WTC11 (cell line): ENCODE data around the gene MYO5C. TPM values are rescaled to one million over a fixed set of nuclear protein-coding genes. Genes with fewer than 3 reads are reported as not detected.

Experiments
- ATAC-seq: fragments of 200-7000 bp; cut with Tn5 transposase; 2 replicates; pipeline ENCODE4 v1.10.0; 2021; ENCODE audit warnings: mild to moderate bottlenecking, moderate library complexity
- CTCF ChIA-PET: fragments of 300-600 bp; sonication (Branson Sonifier 250); formaldehyde crosslinking; loops from one replicate; lab custom pipeline; 2021; ENCODE audit warnings: antibody characterized with exemption; lab: Charles Lee
- POLR2A ChIA-PET: fragments of 350-600 bp; sonication (Branson Sonifier 250); formaldehyde crosslinking; loops from one replicate; lab custom pipeline; 2021; ENCODE audit warnings: antibody characterized with exemption; lab: Charles Lee
- DNase-seq: peaks from one replicate; pipeline ENCODE4 v3.0.0; 2021; ENCODE audit warnings: low spot score
- H3K27ac Mint-ChIP-seq: 2 replicates; pipeline ENCODE4 v1.8.0; 2021; ENCODE audit warnings: mixed read lengths
- H3K27me3 Mint-ChIP-seq: 2 replicates; pipeline ENCODE4 v1.8.0; 2021; ENCODE audit warnings: low read depth, mild to moderate bottlenecking, moderate library complexity, mixed read lengths
- H3K36me3 Mint-ChIP-seq: 2 replicates; pipeline ENCODE4 v1.8.0; 2021; ENCODE audit warnings: mixed read lengths
- H3K4me1 Mint-ChIP-seq: 2 replicates; pipeline ENCODE4 v1.8.0; 2022; ENCODE audit warnings: mixed read lengths
- H3K4me3 Mint-ChIP-seq: 2 replicates; pipeline ENCODE4 v1.8.0; 2021; ENCODE audit warnings: mild to moderate bottlenecking, moderate library complexity, mixed read lengths
- H3K9me3 Mint-ChIP-seq: 2 replicates; pipeline ENCODE4 v1.8.0; 2021; ENCODE audit warnings: mixed read lengths
- ATF1 ChIP-seq: sonication (generic); formaldehyde crosslinking; IDR thresholded peaks from 2 replicates; pipeline ENCODE4 v1.8.1; 2023; ENCODE audit warnings: mild to moderate bottlenecking, moderate library complexity, missing genetic modification reagents
- ATF2 ChIP-seq: sonication (generic); formaldehyde crosslinking; IDR thresholded peaks from 2 replicates; pipeline ENCODE4 v1.8.1; 2022; ENCODE audit warnings: low read depth, missing genetic modification reagents, borderline replicate concordance
- ESRRA ChIP-seq: sonication (generic); formaldehyde crosslinking; IDR thresholded peaks from 2 replicates; pipeline ENCODE4 v1.8.1; 2022; ENCODE audit warnings: mild to moderate bottlenecking, missing genetic modification reagents, borderline replicate concordance
- IRF1 ChIP-seq: sonication (generic); formaldehyde crosslinking; IDR thresholded peaks from 2 replicates; pipeline ENCODE4 v1.8.0; 2023; ENCODE audit warnings: missing genetic modification reagents
- JAZF1 ChIP-seq: fragments of 250-450 bp; sonication (Bioruptor Pico); IDR thresholded peaks from 2 replicates; pipeline ENCODE4 v1.9.0; 2021; ENCODE audit warnings: moderate library complexity, mild to moderate bottlenecking, inconsistent platforms
- JUN ChIP-seq: sonication (generic); formaldehyde crosslinking; IDR thresholded peaks from 2 replicates; pipeline ENCODE4 v1.8.0; 2023; ENCODE audit warnings: mild to moderate bottlenecking, missing genetic modification reagents
- OVOL2 ChIP-seq: fragments of 250-450 bp; sonication (Bioruptor Pico); IDR thresholded peaks from 2 replicates; pipeline ENCODE4 v1.9.0; 2021; ENCODE audit warnings: mild to moderate bottlenecking, borderline replicate concordance
- RELA ChIP-seq: sonication (generic); formaldehyde crosslinking; IDR thresholded peaks from 2 replicates; pipeline ENCODE4 v1.8.1; 2022; ENCODE audit warnings: missing genetic modification reagents, mild to moderate bottlenecking, borderline replicate concordance
- SMAD3 ChIP-seq: sonication (generic); formaldehyde crosslinking; IDR thresholded peaks from 2 replicates; pipeline ENCODE4 v1.8.0; 2022; ENCODE audit warnings: missing genetic modification reagents, mild to moderate bottlenecking, borderline replicate concordance
- USF1 ChIP-seq: sonication (generic); formaldehyde crosslinking; IDR thresholded peaks from 2 replicates; pipeline ENCODE4 v1.8.0; 2022; ENCODE audit warnings: mild to moderate bottlenecking, missing genetic modification reagents
- ZNF219 ChIP-seq: sonication (generic); formaldehyde crosslinking; IDR thresholded peaks from 2 replicates; pipeline ENCODE4 v1.8.0; 2023; ENCODE audit warnings: missing genetic modification reagents, mild to moderate bottlenecking, borderline replicate concordance
- ZNF232 ChIP-seq: sonication (generic); formaldehyde crosslinking; IDR thresholded peaks from 2 replicates; pipeline ENCODE4 v1.8.0; 2022; ENCODE audit warnings: mild to moderate bottlenecking, missing genetic modification reagents
- ZNF263 ChIP-seq: sonication (generic); formaldehyde crosslinking; IDR thresholded peaks from 2 replicates; pipeline ENCODE4 v1.8.1; 2022; ENCODE audit warnings: low read depth, mild to moderate bottlenecking, moderate library complexity, missing genetic modification reagents
- ZNF281 ChIP-seq: sonication (generic); formaldehyde crosslinking; IDR thresholded peaks from 2 replicates; pipeline ENCODE4 v1.8.0; 2023; ENCODE audit warnings: mild to moderate bottlenecking, missing genetic modification reagents
- ZNF396 ChIP-seq: fragments of 250-450 bp; sonication (Bioruptor Pico); IDR thresholded peaks from 2 replicates; pipeline ENCODE4 v1.8.0; 2021; ENCODE audit warnings: mild to moderate bottlenecking, moderate library complexity, borderline replicate concordance
- ZNF423 ChIP-seq: fragments of 250-450 bp; sonication (Bioruptor Pico); IDR thresholded peaks from 2 replicates; pipeline ENCODE4 v2.1.2; 2022; ENCODE audit warnings: mild to moderate bottlenecking, moderate library complexity
- total RNA-seq: library from RNA; stranded (reverse); gene quantifications from 3 replicates; pipeline ENCODE4 v1.2.3, GENCODE V29; 2021
- TF ChIP-seq, protein P1 (sequence below): sonication (generic); formaldehyde crosslinking; IDR thresholded peaks from 2 replicates; pipeline ENCODE4 v1.8.1; 2022; ENCODE audit warnings: mild to moderate bottlenecking, moderate library complexity, missing genetic modification reagents
- TF ChIP-seq, protein P2 (sequence below): fragments of 200-600 bp; IDR thresholded peaks from 2 replicates; pipeline ENCODE4 v1.8.0; 2022; ENCODE audit warnings: antibody characterized with exemption
- TF ChIP-seq, protein P3 (sequence below): fragments of 250-450 bp; sonication (Bioruptor Pico); IDR thresholded peaks from 2 replicates; pipeline ENCODE4 v1.9.0; 2021; ENCODE audit warnings: mild to moderate bottlenecking
- TF ChIP-seq, protein P4 (sequence below): sonication (generic); formaldehyde crosslinking; IDR thresholded peaks from 2 replicates; pipeline ENCODE4 v1.8.1; 2023; ENCODE audit warnings: mild to moderate bottlenecking, missing genetic modification reagents, moderate library complexity

MYO5C gene
- total RNA-seq, 1 experiment from 2014 or later = 25.3 TPM

DNA sequence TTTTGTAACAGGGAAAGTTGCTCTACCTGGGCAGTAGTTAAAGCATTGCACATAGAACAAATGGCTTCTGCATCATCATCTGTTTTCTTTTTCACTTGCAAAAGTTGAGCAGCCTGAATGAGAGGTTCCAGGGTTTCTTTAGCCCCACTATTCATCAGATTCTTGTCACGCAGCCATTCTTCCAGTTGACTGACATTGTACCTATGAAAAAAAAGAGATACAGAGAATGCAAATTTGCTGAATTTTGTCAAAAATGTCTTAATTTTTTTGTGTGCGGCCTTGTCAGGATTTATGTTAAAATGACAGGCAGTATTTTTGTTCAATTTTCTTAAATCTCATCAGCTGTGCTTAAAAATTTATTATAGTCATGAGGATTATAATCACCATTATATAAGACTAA is 21.4 kb upstream of the MYO5C start:
- no peaks in the 10 kb centered on the region for H3K9me3 Mint-ChIP-seq
- ATAC-seq = no peak

More for the DNA sequence above, 21.4 kb upstream of the MYO5C start:
- CTCF ChIA-PET = no interaction called here
- Mint-ChIP-seq H3K4me3 (no peak overlapping the region), H3K27me3 (no peaks in the 10 kb centered on the region), H3K36me3 (peaks cover 33% of the 10 kb centered on the region), H3K4me1 (no peaks in the 10 kb centered on the region), H3K27ac (no peak overlapping the region)
- TF ChIP-seq ZNF263 (CRISPR knock-in tag) (no peak), JAZF1 (CRISPR knock-in tag) (no peak), SMAD3 (CRISPR knock-in tag) (no peak), ZNF232 (no peak), ZNF396 (CRISPR knock-in tag) (no peak), OVOL2 (CRISPR knock-in tag) (no peak), JUN (CRISPR knock-in tag) (no peak), ZNF281 (no peak), ATF1 (CRISPR knock-in tag) (no peak), USF1 (CRISPR knock-in tag) (no peak), ZNF423 (CRISPR knock-in tag) (no peak), RELA (no peak), ESRRA (CRISPR knock-in tag) (no peak), ZNF219 (no peak), IRF1 (CRISPR knock-in tag) (no peak), ATF2 (CRISPR knock-in tag) (no peak)
- TF ChIP-seq, protein P1, sequence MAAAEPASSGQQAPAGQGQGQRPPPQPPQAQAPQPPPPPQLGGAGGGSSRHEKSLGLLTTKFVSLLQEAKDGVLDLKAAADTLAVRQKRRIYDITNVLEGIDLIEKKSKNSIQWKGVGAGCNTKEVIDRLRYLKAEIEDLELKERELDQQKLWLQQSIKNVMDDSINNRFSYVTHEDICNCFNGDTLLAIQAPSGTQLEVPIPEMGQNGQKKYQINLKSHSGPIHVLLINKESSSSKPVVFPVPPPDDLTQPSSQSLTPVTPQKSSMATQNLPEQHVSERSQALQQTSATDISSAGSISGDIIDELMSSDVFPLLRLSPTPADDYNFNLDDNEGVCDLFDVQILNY = no peak
- TF ChIP-seq, protein P2, sequence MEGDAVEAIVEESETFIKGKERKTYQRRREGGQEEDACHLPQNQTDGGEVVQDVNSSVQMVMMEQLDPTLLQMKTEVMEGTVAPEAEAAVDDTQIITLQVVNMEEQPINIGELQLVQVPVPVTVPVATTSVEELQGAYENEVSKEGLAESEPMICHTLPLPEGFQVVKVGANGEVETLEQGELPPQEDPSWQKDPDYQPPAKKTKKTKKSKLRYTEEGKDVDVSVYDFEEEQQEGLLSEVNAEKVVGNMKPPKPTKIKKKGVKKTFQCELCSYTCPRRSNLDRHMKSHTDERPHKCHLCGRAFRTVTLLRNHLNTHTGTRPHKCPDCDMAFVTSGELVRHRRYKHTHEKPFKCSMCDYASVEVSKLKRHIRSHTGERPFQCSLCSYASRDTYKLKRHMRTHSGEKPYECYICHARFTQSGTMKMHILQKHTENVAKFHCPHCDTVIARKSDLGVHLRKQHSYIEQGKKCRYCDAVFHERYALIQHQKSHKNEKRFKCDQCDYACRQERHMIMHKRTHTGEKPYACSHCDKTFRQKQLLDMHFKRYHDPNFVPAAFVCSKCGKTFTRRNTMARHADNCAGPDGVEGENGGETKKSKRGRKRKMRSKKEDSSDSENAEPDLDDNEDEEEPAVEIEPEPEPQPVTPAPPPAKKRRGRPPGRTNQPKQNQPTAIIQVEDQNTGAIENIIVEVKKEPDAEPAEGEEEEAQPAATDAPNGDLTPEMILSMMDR = no peak
- TF ChIP-seq, protein P3, sequence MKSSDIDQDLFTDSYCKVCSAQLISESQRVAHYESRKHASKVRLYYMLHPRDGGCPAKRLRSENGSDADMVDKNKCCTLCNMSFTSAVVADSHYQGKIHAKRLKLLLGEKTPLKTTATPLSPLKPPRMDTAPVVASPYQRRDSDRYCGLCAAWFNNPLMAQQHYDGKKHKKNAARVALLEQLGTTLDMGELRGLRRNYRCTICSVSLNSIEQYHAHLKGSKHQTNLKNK = no peak
- TF ChIP-seq, protein P4, sequence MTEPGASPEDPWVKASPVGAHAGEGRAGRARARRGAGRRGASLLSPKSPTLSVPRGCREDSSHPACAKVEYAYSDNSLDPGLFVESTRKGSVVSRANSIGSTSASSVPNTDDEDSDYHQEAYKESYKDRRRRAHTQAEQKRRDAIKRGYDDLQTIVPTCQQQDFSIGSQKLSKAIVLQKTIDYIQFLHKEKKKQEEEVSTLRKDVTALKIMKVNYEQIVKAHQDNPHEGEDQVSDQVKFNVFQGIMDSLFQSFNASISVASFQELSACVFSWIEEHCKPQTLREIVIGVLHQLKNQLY (CRISPR knock-in tag) = no peak
- DNase-seq = no peak
- POLR2A ChIA-PET = no interaction called here
